ENCODE results near the gene VBP1. TPM values are rescaled to one million over a fixed set of nuclear protein-coding genes. Genes with fewer than 3 reads are reported as not detected.

Gene VBP1
- total RNA-seq, 1 experiment from 2014 or later: 83.5 TPM

DNA sequence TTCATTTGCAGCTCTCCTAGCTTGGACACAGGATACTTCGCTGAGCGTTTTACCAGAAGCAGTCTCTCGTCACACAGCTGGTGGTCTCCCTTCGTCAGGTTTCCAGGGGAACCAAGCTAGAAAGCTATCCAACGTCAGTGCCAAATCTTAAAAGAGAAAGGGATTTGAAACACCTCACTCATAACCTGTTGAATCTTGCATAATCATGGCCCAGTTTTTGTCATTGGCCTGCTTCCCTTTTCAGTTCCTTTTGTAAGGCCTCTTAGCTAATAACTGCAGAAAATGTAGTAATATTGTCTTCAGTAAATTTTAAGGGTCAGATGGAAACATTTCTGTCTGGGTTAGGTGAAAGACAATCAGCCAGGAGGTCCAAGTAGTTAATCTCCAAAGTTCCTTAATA, 26.0 kb downstream of the VBP1 start:
- H4K5ac ChIP-seq (ENCODE audit: insufficient read length, low read depth, low read length): no peak overlapping the region
- H3K27me3 Mint-ChIP-seq (ENCODE audit: low read depth): no peaks in the 10 kb centered on the region
- no peaks in the 10 kb centered on the region for H3K27me3 ChIP-seq (ENCODE audit: insufficient read depth, low read length)
- H3K4ac ChIP-seq (ENCODE audit: low read depth, low read length): no peak overlapping the region
- WGBS (ENCODE audit: extremely low coverage, insufficient read length, low lambda C conversion rate): no CpG with 5 or more reads among the region's 5 CpGs
- no peak overlapping the region for H2BK120ac ChIP-seq (ENCODE audit: low read depth, low read length, poor library complexity, severe bottlenecking)
- DNase-seq: no peak
- no peak overlapping the region for H3K14ac ChIP-seq (ENCODE audit: insufficient read depth, low read length)
- H3K36me3 Mint-ChIP-seq (ENCODE audit: insufficient read depth in 1 of 3, low read depth in 3 of 3): peaks cover 10 to 21% (median 14%) of the 10 kb centered on the region in 3 experiments
- H3K18ac ChIP-seq (ENCODE audit: insufficient read length, low read depth, low read length): no peak overlapping the region
- no peak overlapping the region for H2BK5ac ChIP-seq (ENCODE audit: insufficient read length, low read length)
- H3K9me3 Mint-ChIP-seq: peaks cover 46 to 55% of the 10 kb centered on the region in 2 experiments
- no peak overlapping the region for H2AFZ ChIP-seq (ENCODE audit: low read length)
- H3K27ac ChIP-seq (ENCODE audit: insufficient read length, low read depth, low read length): no peak overlapping the region
- H3K56ac ChIP-seq (ENCODE audit: insufficient read length, low read depth, low read length): no peak overlapping the region
- H3K4me1 ChIP-seq (ENCODE audit: insufficient read depth, low read length): no peaks in the 10 kb centered on the region
- no peaks in the 10 kb centered on the region for H3K79me1 ChIP-seq (ENCODE audit: insufficient read depth, low read depth, low read length, poor library complexity, severe bottlenecking)
- no peak overlapping the region for H2AK5ac ChIP-seq (ENCODE audit: insufficient read length, low read length)
- no peak overlapping the region; a peak in 1 of 7 replicates for H3K27ac Mint-ChIP-seq
- no peak for TF ChIP-seq CTCF (conservative IDR thresholded peaks at IDR 0.05)
- peaks cover 29% of the 10 kb centered on the region for H3K9me3 ChIP-seq (ENCODE audit: control insufficient read depth, low read depth, low read length)
- no peaks in the 10 kb centered on the region for H3K79me2 ChIP-seq (ENCODE audit: insufficient read depth, low read length)
- H4K20me1 ChIP-seq (ENCODE audit: control insufficient read depth, insufficient read depth, insufficient read length): no peaks in the 10 kb centered on the region
- H3K4me3 Mint-ChIP-seq: no peak overlapping the region
- no peak overlapping the region for H3K9ac ChIP-seq (ENCODE audit: extremely low read depth, insufficient read length, low read length)
- H2BK15ac ChIP-seq (ENCODE audit: low read depth, low read length): no peak overlapping the region
- H3K23ac ChIP-seq (ENCODE audit: insufficient read length, low read depth, low read length): no peak overlapping the region
- no peak overlapping the region for H3K4me2 ChIP-seq (ENCODE audit: insufficient read depth, insufficient read length, low read length)
- H2BK12ac ChIP-seq (ENCODE audit: insufficient read length, low read depth, low read length): no peak overlapping the region
- no peaks in the 10 kb centered on the region for H3K23me2 ChIP-seq (ENCODE audit: insufficient read length, low read depth, low read length, poor library complexity, severe bottlenecking)
- H4K8ac ChIP-seq (replicated peaks; ENCODE audit: insufficient read length, low read depth, low read length): no peak overlapping the region
- no peak overlapping the region for H3T11ph ChIP-seq (ENCODE audit: low read length)
- no peak overlapping the region for H4K91ac ChIP-seq (ENCODE audit: insufficient read length, low read depth, low read length)
- no peaks in the 10 kb centered on the region for H3K4me1 Mint-ChIP-seq
- H2BK20ac ChIP-seq (ENCODE audit: low read depth, low read length, poor library complexity, severe bottlenecking): no peak overlapping the region
